AG20443 (cell line): ENCODE results near the gene CATSPERE.
"Not testable (repeated sequence)": the region's sequence is repeated elsewhere in the genome, so short reads cannot be mapped to it uniquely, and the experiment has no call there.

Experiments
- DNase-seq: peaks from one replicate; pipeline ENCODE4 v3.0.0; 2012; ENCODE audit warnings: low spot score, mixed read lengths

CATSPERE gene

DNA sequence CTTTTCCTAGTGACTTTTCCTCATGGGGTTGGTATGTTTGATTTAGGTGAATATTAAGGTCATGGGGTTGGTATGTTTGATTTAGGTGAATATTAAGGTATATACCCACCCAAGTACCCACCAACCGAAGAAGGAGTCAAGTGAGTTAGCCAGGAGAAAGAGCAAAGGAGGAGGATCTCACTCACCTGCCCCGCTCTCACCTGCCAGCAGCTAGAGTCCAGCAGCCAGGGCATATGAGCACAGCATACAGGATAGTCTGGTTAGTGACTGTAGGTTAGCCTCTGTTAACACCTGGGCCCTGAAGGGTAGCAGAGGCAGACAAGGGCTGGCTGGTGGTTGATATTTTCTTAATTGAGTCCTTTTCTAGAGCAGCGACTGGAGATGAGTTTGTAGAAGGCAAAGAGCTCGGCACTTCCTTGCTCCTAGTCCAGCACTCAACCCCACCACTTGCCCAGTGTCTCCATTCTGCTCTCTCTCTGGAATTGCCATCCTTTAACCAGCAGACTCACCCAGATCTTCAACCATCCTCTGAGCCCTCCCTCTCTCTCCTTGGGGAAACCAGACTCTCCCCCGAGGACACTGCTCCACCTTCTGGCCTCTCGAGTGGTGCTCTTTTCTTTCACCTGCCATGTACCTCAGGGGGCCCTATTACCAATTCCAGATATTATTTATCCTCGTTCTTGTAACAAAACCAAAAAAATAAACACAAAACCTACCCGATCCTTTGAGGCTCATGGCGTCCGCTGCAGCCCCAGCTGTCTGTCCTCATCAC is 175.6 kb downstream of the CATSPERE start:
- DNase-seq = no peak

DNA sequence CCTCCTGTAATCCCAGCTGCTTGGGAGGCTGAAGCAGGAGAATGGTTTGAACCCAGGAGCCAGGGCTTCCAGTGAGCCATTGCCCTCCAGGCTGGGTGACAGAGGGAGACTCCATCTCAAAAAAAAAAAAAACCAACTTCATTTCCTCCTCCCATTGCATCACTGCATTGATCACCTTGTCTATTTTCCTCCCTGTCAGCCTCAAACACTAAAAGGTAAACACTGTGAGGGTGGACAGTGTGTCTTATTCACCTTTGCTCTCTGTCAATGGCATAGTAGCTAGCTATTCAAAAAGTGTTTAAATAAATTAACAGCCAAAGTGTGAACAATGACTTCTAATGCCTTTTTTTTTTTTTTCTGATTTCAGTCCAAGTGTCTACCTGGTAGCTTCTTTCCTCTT is 178.5 kb downstream of the CATSPERE start:
- no peak for DNase-seq

- DNase-seq = no peak
These were observed 179.8 kb downstream of the CATSPERE start for GRCh38 chr1:244640917-244641316.

DNA sequence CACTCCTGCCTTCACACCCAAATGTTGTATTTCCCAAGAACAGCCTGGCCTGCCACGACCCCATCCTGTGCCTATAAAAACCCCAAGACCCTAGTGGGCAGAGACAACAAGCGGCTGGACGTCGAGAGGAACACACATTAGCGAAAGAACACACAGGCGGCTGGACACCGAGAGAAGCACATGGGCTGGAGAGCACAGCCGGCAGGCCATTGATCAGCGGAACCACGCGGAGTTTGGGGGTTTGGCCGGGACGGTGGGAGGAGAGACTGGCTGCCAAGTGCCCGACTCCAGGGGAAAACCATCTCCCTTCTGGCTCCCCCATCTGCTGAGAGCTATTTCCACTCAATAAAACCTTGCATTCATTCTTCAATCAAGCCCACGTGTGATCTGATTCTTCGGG is 181.5 kb downstream of the CATSPERE start:
- no peak for DNase-seq

GRCh38 chr1:244642988-244643387 is 181.9 kb downstream of the CATSPERE start:
- no peak for DNase-seq

- DNase-seq = no peak
These were observed 184.3 kb downstream of the CATSPERE start for GRCh38 chr1:244645414-244645813.

DNA sequence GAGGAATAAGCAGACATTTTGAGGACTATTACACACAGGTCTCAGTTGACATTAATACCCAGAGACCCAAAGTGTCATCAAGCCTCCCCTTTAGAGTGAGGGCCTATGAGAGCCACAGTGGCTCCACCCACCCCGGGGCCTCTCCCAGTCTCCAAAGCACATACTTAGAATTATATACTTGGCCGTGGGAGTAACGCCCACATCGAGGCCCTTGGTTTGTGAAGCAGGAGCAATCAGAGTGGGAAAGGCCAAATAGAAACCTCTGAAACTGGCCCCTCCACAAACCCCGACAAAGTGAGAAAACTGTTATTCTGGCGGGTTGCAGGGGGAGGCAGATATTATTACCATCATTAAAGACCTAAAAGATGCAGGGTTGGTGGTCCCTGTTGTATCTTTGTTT is 184.8 kb downstream of the CATSPERE start:
- DNase-seq = no peak

DNA sequence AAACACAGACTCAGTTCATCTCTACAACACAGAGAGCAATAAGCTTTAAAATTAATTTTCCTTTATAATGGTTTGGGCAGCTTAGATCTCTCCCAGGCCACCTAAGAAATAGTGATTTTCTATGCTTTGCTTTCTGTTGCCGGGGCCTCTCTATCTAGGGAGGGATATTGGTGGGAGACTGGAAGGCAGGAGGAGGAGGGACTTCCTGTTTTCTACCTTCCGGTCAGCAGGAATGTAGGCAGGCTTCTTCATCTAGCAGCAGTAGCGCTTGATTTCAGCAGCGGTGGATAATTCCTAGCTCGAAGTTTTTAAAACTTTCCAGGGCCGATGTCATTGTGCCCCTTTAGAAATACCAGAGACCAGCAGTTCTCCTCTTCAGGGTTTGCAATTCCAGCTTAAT is 186.7 kb downstream of the CATSPERE start:
- DNase-seq = no peak

- DNase-seq = no peak
These were observed 191.0 kb downstream of the CATSPERE start for GRCh38 chr1:244651956-244652622.

- DNase-seq = peak; percentile 98
These were observed 191.8 kb downstream of the CATSPERE start, which contains the start of gene DESI2 for GRCh38 chr1:244652623-244653438. Gene DESI2, plus strand, starts transcription at chr1:244653126. Its CDS starts 188 bp downstream, at chr1:244653314.

DNA sequence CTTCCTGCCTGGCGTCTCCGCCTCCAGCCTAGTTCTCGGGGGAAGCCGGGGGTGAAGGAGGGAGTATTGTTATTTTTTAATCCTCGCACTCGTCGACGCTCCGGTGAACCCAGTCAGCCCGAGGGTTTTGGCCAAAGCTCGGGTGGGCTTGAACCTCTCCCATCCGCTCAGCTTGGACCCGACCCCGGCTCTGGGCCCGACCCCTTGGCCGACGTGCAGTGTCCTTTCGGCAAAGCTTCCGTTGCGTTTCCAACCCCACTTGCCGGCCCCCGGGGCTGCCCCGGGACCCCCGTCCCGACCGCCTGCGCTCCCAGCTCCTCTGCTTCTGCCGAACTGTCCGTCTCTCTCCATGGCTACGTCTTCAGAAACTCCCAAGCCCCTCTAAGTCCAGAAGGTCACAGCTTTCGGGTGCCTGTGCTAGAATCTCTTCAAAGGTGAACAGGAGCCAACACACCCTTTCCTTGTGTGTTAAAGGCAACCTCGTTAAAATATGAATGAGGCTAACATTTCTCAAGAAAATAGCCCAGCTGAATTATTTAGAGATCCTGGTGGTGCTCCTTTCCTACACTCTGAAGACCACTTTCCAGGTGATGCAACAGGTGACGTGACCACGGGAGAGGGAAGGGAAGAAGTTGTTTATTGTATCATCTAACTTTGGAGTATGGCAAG is 192.5 kb downstream of the CATSPERE start:
- DNase-seq = no peak

- no peak for DNase-seq
These were observed 193.3 kb downstream of the CATSPERE start for GRCh38 chr1:244654108-244655038.

DNA sequence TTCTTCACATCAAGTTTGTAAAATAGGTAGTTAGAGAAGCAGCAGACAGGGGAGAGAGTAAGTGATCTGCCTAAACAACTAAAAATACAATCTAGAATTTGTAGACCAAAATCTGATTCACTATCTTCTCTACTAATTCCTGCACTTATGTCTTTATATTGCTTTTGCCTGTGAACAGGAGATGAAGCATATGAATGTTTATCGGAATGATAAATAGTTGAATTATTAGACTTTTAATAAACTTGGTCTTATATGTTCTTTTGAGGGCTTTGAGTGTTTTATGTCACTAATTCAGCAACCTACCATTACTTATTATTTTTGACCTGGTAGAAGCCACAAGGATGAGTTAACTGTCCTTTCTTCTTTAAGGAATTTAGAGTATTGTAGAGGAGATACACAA is 194.1 kb downstream of the CATSPERE start:
- no peak for DNase-seq

GRCh38 chr1:244657421-244657820 is 196.3 kb downstream of the CATSPERE start:
- no peak for DNase-seq

DNA sequence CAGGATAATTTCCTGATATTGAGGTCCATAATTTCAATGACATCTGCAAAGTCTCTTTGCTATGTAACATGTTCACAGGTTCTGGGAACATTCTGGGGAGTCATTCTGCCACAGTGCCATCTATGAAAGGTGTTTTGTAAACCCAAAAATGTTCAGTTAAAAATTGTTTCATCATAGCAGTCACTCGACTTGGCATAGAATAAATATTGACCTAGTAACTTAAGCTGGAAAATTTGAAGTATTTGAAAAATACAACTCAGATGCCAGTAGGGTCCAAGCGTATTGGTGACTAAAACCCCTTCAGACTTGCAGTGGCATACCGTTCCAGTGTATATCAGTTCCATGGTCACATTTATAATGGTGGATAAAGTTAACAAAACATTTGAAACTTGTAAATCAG is 198.6 kb downstream of the CATSPERE start:
- DNase-seq = no peak

DNA sequence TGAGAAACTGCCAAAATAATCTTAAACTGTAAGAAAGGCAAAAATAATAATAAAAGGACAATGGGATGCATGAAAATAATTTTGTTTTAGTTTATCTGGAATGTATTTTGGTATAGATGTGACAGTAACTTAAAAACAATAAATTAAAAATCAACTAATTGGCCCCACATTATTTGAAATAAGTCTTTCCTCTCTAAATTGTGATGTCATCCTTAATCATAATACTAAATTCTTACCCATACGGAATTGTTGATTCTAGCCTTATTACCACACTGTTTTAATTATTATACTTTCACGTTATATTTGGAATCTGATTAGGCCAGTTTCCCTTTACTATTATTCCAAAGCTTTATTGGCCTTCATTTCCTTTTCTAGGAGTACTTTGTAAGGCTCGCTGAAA is 199.5 kb downstream of the CATSPERE start:
- DNase-seq = no peak

GRCh38 chr1:244661569-244662312 is 200.7 kb downstream of the CATSPERE start:
- not testable (repeated sequence) for DNase-seq

DNA sequence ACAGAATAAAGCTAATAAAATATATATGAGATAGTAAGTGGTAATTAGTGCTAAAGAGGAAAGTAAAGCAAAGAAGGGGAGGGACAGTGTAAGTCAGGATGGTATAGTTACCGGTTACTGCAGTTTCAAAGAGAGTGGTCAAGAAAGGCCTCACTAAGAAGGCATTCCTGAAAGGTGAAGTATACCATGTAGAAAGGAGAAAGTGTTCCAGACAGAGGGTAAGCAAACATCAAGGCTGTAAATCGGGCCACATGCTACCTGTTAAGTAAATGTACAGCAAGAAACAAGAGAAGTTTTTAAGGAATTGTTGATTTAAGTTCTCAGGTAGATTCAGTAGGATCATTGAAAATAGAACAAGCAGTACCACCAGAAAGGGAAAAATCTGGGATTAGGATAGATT is 201.5 kb downstream of the CATSPERE start:
- DNase-seq = no peak

DNA sequence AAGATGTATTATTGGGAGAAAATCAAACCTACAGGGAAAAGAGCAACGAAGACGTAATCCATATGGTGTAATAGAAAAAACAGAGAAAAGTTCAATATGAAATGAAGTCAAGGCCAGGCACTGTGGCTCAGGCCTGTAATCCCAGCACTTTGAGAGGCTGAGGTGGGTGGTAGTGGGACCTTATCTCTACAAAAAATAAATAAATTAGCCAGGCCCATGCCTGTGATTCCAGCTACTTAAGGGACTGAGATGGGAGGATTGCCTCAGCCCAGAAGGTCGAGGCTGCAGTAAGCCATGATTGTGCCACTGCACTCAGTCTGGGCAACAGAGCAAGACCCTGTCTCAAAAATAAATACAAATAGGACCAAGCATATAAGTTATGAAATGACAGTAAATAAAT is 203.3 kb downstream of the CATSPERE start:
- no peak for DNase-seq

DNA sequence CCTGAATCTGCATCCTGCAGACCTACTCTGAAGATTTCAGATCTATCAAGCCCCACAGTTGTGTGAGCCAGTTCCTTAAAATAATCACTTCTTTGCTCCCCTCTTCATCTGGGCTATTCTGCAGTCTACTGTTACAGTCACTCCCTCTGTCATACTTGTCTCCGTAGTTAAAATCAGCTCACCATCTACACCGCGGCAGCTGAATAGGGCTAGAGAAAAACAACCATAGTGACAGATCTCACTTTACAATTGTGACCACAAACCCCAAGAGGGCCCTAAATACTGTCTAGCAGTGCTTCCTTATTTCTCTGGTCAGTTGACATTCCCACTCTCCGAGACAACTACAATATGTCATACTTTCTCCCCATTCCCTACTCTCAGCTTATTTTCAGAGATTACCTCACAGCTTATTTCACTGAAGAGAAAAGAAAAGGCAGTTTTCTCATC is 204.7 kb downstream of the CATSPERE start:
- DNase-seq = peak; percentile 19
